GM10248 (cell line): ENCODE data around the gene MYL12A.

Experiments
- CTCF ChIA-PET: fragments of 300-600 bp; sonication (Branson Sonifier 250); formaldehyde crosslinking; extraction: SDS; loops from one replicate; lab custom pipeline; 2021; ENCODE audit warnings: antibody characterized with exemption; lab: Yijun Ruan, JAX
- POLR2A ChIA-PET: fragments of 350-650 bp; sonication (Branson Sonifier 250); formaldehyde crosslinking; extraction: SDS; loops from one replicate; lab custom pipeline; 2020; ENCODE audit warnings: antibody characterized with exemption; lab: Yijun Ruan, JAX
- DNase-seq: peaks from one replicate; pipeline ENCODE4 v3.0.0; 2012; ENCODE audit errors: extremely low spot score
- CTCF ChIP-seq: IDR thresholded peaks from 2 replicates; pipeline ENCODE4 v1.5.1; 2012; ENCODE audit warnings: mild to moderate bottlenecking, low read depth; ENCODE audit errors: extremely low read depth, missing control alignments, control extremely low read depth

The MYL12A gene

DNA sequence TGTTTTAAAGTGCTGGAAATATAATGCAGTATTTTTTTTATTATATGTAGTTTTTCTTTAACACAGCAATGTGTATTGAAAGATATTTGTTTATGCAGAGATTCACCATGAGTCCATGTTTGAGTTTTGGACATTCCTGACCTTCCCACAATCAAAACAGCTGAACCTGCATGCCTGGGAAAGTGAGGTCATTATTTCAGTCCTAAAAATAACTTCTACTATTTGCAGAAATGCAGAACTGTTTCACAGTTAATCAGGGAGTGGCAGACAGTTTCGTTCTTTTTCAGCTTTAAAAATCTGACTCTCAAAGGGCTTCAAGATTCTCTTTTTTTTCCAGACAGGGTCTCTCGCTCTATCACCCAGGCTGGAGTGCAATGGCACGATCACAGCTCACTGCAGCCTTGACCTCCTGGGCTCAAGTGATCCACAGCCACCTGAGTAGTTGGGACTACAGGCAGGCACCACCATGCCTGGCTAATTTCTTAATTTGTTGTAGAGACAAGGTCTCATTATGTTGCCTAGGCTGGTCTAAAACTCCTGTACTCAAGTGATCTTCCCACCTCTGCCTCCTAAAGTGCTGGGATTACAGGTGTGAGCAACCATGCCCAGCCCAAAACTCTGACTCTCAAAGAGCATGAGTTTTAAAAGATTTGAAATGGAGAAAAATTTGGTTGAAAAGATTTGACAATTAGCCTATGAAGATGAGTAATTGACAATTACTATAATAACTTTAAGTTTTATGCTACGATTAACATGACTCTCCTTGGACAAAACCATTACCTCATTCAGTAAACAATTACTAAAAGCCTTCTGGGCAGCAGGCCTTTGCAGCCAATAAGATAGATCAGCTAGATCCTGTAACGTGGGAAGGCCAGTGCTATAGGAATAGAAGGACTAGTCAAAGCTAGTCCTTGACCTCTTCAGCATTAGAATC lies 9.4 kb downstream of the MYL12A start:
- POLR2A ChIA-PET = interaction anchor here (1.2 kb wide), 1 partner anchor 9 kb away, joined by 3 read pairs; the partner anchor contains the start of gene MYL12A
- TF ChIP-seq CTCF = no peak
- CTCF ChIA-PET = interaction anchor here (1.2 to 4.3 kb wide), 6 partner anchors 11 to 329 kb away, joined by 3 to 16 read pairs (median 4); partner anchors contain the start of gene MYL12A
- no peak for DNase-seq

- ChIA-PET CTCF (interaction anchor here (4.3 kb wide), 1 partner anchor 11 kb away, joined by 16 read pairs; the partner anchor contains the start of gene MYL12A), POLR2A (no interaction called here)
- DNase-seq = no peak
- TF ChIP-seq CTCF = no peak
Observed at GRCh38 chr18:3257627-3258120, 10.1 kb downstream of the MYL12A start.

- POLR2A ChIA-PET = no interaction called here
- CTCF ChIA-PET = interaction anchor here (0.7 to 1.6 kb wide), 6 partner anchors 8 to 406 kb away, joined by 3 to 4 read pairs (median 4); no protein-coding TSS in a partner anchor
- no peak for TF ChIP-seq CTCF
- no peak for DNase-seq
Observed at GRCh38 chr18:3260995-3261372, 13.4 kb downstream of the MYL12A start.

DNA sequence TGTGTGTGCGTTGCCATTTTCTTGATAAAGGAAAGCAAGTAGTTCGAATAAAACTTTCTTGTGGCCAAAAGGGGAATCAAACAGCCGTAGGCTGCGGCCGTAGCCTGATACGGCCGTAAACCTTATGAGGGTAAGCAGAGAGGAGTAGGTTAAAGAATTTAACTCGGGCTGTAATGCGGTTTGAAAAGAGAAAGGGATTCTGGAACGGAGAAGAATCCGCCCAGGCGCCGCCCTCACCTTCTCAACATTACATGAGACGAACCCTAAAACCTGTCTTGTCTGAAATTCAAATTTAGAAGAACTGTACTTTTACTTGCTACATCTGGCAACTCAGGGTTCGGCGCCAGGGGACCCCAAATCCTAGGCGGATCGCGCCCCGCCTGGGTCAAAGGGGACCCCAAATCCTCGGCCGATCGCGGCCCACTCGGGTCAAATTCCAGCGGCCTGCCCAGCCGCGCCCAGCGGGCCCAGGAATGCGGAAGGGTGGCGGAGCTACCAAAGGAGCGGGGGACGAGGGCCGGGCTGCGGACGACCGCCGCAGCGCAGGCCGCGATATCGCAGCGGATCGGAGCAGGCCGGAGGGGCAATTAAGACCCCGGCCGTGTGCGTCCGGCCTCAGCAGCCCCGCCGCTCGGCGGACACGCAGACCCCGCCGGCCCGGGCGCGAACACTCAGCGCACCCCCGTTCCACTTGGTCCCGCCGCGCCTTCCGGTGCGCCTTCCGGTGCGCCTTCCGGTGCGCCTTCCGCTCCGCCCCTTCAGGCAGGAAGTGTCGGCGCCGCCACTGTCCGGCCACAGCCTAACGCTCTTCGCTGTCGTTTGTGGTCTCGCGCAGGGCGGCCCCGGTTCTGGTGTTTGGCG lies 14.0 kb downstream of the MYL12A start, which contains the start of gene MYL12B:
Gene MYL12B, plus strand, starts transcription at position 761 of the 861 bp plus-strand sequence. CDS start 10,766 bp downstream, outside the sequence.
- CTCF ChIA-PET = interaction anchor here (0.7 to 1.6 kb wide), 5 partner anchors 9 to 405 kb away, joined by 3 to 4 read pairs (median 4); no protein-coding TSS in a partner anchor
- DNase-seq = peak; percentile 83
- POLR2A ChIA-PET = no interaction called here
- TF ChIP-seq CTCF = no peak

DNA sequence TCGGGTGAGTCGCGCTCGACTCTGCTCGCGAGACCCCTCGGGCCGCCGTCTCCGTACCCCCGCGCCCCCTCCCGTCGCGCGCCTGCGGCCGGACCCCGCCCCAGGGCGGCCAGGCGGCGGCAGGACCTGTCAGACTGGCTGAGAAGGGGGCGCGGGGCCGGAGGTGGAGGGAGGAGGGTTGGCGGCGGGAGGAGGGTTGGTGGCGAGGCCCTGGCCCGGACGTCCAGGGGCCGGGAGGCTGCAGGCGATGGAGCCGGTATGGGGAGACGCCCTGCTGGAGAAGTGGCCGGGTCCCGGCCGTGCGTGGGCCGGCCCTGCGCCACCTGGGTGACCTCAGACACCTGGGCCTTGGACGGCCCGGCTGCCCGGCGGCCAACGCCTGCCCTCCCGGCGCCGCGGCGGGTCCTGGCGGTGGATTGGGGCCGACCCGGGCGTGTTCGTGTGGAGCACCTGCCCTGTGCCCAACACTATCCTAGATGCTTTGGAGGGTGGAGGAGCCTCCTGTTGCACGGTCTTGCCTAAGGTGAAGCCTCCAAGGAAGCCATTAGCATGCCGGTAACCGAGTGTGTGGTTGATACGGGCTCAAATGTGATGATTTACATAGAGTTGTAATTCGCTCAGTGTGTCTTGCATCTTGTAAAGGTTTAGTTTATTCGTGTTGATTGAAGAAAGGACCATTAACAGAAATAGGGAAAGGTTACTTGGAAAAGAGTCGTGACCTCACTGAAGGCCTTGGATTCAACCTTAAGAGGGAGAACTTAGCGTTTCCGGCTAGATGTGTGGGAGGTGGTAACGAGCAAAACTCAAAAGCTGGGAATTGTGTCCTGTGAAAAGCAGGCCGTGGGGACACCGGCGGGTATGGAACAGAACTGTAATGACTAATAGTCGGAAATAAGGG lies 14.9 kb downstream of the MYL12A start:
- TF ChIP-seq CTCF = no peak
- POLR2A ChIA-PET = no interaction called here
- no peak for DNase-seq
- CTCF ChIA-PET = interaction anchor here (1.0 to 2.5 kb wide), 6 partner anchors 11 to 404 kb away, joined by 3 to 9 read pairs (median 4); no protein-coding TSS in a partner anchor
